OCI-LY7 (cell line): ENCODE results near the gene ZBED1. TPM values are rescaled to one million over a fixed set of nuclear protein-coding genes. Genes with fewer than 3 reads are reported as not detected.
A peak's percentile ranks its signal among the peaks of the same experiment; 100 is the strongest.

Experiments used
- BruUV-seq: library from RNA; stranded (reverse); fragments of 400-500 nt; replicated peaks from 2 replicates; lab custom pipeline; 2021; lab: Mats Ljungman, UMichigan
- CTCF ChIA-PET: fragments of 300-600 bp; sonication (Branson Sonifier 250); formaldehyde crosslinking; loops from one replicate; lab custom pipeline; 2022; ENCODE audit warnings: antibody characterized with exemption; ENCODE audit not compliant: unreplicated experiment; lab: Charles Lee
- POLR2A ChIA-PET: fragments of 300-600 bp; sonication (Branson Sonifier 250); formaldehyde crosslinking; loops from one replicate; lab custom pipeline; 2022; ENCODE audit warnings: antibody characterized with exemption; lab: Charles Lee
- DNase-seq: peaks from one replicate; pipeline ENCODE4 v3.0.0-alpha.2; 2015; ENCODE audit warnings: low spot score
- H2AFZ ChIP-seq: fragments of 200-600 bp; sonication (generic), shearing (Covaris generic); 2 replicates; pipeline ENCODE4 v1.6.1; 2014; ENCODE audit warnings: mild to moderate bottlenecking, antibody characterized with exemption, low read length, moderate library complexity
- H3K27ac ChIP-seq: fragments of 200-600 bp; sonication (generic); 2 replicates; pipeline ENCODE4 v1.5.1; 2014; ENCODE audit warnings: mixed run types, low read depth, mild to moderate bottlenecking, moderate library complexity, low read length, inconsistent platforms; ENCODE audit not compliant: poor library complexity, severe bottlenecking
- H3K36me3 ChIP-seq: fragments of 200-600 bp; sonication (generic); 2 replicates; pipeline ENCODE4 v1.6.1; 2014; ENCODE audit warnings: mild to moderate bottlenecking, antibody characterized with exemption, low read length, moderate library complexity, mixed read lengths; ENCODE audit not compliant: insufficient read depth
- H3K4me1 ChIP-seq: fragments of 200-600 bp; sonication (generic); 2 replicates; pipeline ENCODE4 v1.5.1; 2014; ENCODE audit warnings: mild to moderate bottlenecking, low read length; ENCODE audit not compliant: insufficient read depth, poor library complexity, severe bottlenecking
- H3K4me2 ChIP-seq: fragments of 200-600 bp; sonication (generic); 2 replicates; pipeline ENCODE4 v1.6.1; 2014; ENCODE audit warnings: mild to moderate bottlenecking, low read length
- H3K4me3 ChIP-seq: fragments of 200-600 bp; sonication (generic); 2 replicates; pipeline ENCODE4 v1.5.1; 2014; ENCODE audit warnings: mild to moderate bottlenecking, low read depth, low read length; ENCODE audit not compliant: poor library complexity, severe bottlenecking
- H3K79me2 ChIP-seq: fragments of 200-600 bp; sonication (generic); 2 replicates; pipeline ENCODE4 v1.6.1; 2016; ENCODE audit warnings: low read depth, mild to moderate bottlenecking, low read length, moderate library complexity, mixed read lengths; ENCODE audit not compliant: insufficient read depth
- H3K9me2 ChIP-seq: fragments of 200-600 bp; sonication (generic); 2 replicates; pipeline ENCODE4 v1.6.1; 2016; ENCODE audit warnings: mild to moderate bottlenecking, low read length, mixed read lengths; ENCODE audit not compliant: insufficient read depth
- H3K9me3 ChIP-seq: fragments of 200-600 bp; sonication (generic); 2 replicates; pipeline ENCODE4 v1.6.1; 2014; ENCODE audit warnings: mild to moderate bottlenecking, mixed run types, low read length, mixed read lengths
- H4K20me1 ChIP-seq: fragments of 200-600 bp; sonication (generic); 2 replicates; pipeline ENCODE4 v1.6.1; 2014; ENCODE audit warnings: mild to moderate bottlenecking, antibody characterized with exemption, low read length, moderate library complexity, mixed read lengths; ENCODE audit not compliant: insufficient read depth
- CTCF ChIP-seq: fragments of 200-600 bp; sonication (generic); conservative IDR thresholded peaks from 2 replicates; pipeline ENCODE4 v1.5.1; 2014; ENCODE audit warnings: mild to moderate bottlenecking, antibody characterized with exemption, low read length, moderate library complexity, mixed read lengths
- EZH2phosphoT487 ChIP-seq: fragments of 200-600 bp; sonication (generic); IDR thresholded peaks from 2 replicates; pipeline ENCODE4 v1.6.1; 2018; ENCODE audit warnings: low read depth, borderline replicate concordance, mild to moderate bottlenecking, mixed run types, antibody characterized with exemption, low read length, moderate library complexity, mixed read lengths
- intact Hi-C: fragments of 100-400 bp; cut with micrococcal nuclease; formaldehyde crosslinking; loops from one replicate; pipeline ENCODE4 v1.10.0; 2022; ENCODE audit not compliant: unreplicated experiment
- total RNA-seq, 2 experiments: library from RNA; depleted of rRNA in 1 of 2; stranded (reverse); fragments of >200 nt in 1 of 2; shearing (Covaris generic) in 1 of 2; gene quantifications; 2 replicates each; pipeline ENCODE4 v1.2.3, GENCODE V29; 2014 to 2022

ZBED1 gene
- total RNA-seq, 2 experiments from 2014 or later = 57.6 to 58.7 TPM

GRCh38 chrX:2545144-2545543 is 44.4 kb upstream of the ZBED1 start:
- H3K9me2 ChIP-seq = no peaks in the 10 kb centered on the region
- H4K20me1 ChIP-seq = no peaks in the 10 kb centered on the region
- H3K4me2 ChIP-seq = no peak overlapping the region
- H2AFZ ChIP-seq = no peak overlapping the region
- H3K79me2 ChIP-seq = no peaks in the 10 kb centered on the region
- no peak overlapping the region for H3K4me3 ChIP-seq
- ChIA-PET POLR2A (no interaction called here), CTCF (no interaction called here)
- H3K4me1 ChIP-seq = no peaks in the 10 kb centered on the region
- no TSS peak for BruUV-seq
- TF ChIP-seq EZH2phosphoT487 (no peak), CTCF (no peak)
- H3K9me3 ChIP-seq = 0 out of 2 replicates have a peak, but pooled peaks cover 4% of the 10 kb centered on the region
- intact Hi-C loops = no loop called here
- no peaks in the 10 kb centered on the region; the same call in 1 of the 2 replicates for H3K36me3 ChIP-seq
- no peak for DNase-seq
- no peak overlapping the region for H3K27ac ChIP-seq

GRCh38 chrX:2542826-2543521 is 42.2 kb upstream of the ZBED1 start:
- H3K4me1 ChIP-seq = peaks cover 6% of the 10 kb centered on the region
- H4K20me1 ChIP-seq = no peaks in the 10 kb centered on the region
- H3K9me2 ChIP-seq = no peaks in the 10 kb centered on the region
- intact Hi-C loops = no loop called here
- no TSS peak for BruUV-seq
- no peak overlapping the region for H3K4me3 ChIP-seq
- no peak overlapping the region for H3K27ac ChIP-seq
- H3K79me2 ChIP-seq = no peaks in the 10 kb centered on the region
- H3K4me2 ChIP-seq = no peak overlapping the region
- ChIA-PET POLR2A (no interaction called here), CTCF (no interaction called here)
- no peak for DNase-seq
- 0 out of 2 replicates have a peak, but pooled peaks cover 4% of the 10 kb centered on the region for H3K9me3 ChIP-seq
- no peak for TF ChIP-seq CTCF
- H3K36me3 ChIP-seq = no peaks in the 10 kb centered on the region; the same call in 1 of the 2 replicates
- H2AFZ ChIP-seq = no peak overlapping the region

- Histone ChIP-seq H2AFZ (peak overlapping the region; percentile 2; the same call in 1 of the 2 replicates), H3K4me3 (no peak overlapping the region), H3K4me2 (no peak overlapping the region), H3K9me2 (no peaks in the 10 kb centered on the region), H3K27ac (no peak overlapping the region), H3K9me3 (0 out of 2 replicates have a peak, but pooled peaks cover under 1% of the 10 kb centered on the region), H3K36me3 (no peaks in the 10 kb centered on the region; the same call in 1 of the 2 replicates), H4K20me1 (no peaks in the 10 kb centered on the region), H3K79me2 (no peaks in the 10 kb centered on the region), H3K4me1 (peaks cover 13% of the 10 kb centered on the region)
- intact Hi-C loops = no loop called here
- DNase-seq = no peak
- TF ChIP-seq CTCF (no peak), EZH2phosphoT487 (no peak)
- BruUV-seq = no TSS peak
- POLR2A ChIA-PET = no interaction called here
- CTCF ChIA-PET = no interaction called here
These were observed 40.8 kb upstream of the ZBED1 start for GRCh38 chrX:2541603-2542002.
